Stimulated activated CD8-positive, alpha-beta memory T cell treated with anti-CD3 and anti-CD28 coated beads, Interleukin-12 subunit alpha, Interleukin-12 subunit beta, amount 100 ng/mL, for 4 hours (primary cell): ENCODE data around the gene KCNE1.
"Not testable (repeated sequence)": the region's sequence is repeated elsewhere in the genome, so short reads cannot be mapped to it uniquely, and the experiment has no call there.

ENCODE experiments used
- DNase-seq: peaks from one replicate; pipeline ENCODE4 v3.0.0-alpha.2; 2020; ENCODE audit warnings: low read depth

The KCNE1 gene

DNA sequence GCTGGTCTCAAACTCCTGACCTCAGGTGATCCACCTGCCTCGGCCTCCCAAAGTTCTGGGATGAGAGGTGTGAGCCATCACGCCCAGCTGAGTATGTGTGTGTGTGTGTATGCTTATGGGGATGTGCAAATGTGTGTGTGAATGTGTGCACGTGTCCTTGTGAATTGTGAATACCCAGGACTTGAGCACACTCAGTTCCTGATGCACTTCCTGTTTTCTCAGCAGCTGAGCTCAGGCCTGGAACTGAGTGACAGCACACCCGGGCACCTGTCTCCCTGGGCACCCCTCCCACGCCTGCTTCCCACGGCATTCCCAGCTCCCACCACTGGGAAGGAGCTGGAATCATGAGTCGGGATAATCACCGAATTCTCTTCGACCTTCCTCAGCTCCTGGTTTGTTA lies 104.7 kb downstream of the KCNE1 start:
- DNase-seq: not testable (repeated sequence)

DNA sequence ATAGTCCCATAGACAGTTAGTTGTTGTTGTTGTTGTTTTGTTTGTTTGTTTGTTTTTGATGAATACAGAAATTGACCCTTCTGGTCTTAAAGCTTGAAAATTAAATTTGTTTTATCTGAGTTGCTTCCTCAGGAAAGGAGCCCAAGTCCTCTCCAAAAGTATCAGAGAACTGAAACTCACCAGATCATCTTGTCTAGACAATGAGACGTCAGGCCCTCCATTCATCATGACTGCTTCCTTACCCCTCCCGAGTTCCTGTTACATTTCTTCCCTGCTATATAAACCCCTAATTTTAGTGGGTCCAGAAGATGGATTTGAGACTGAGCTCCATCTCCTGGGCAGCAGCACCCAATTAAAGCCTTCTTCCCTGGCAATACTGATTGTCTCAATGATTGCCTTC lies 105.3 kb downstream of the KCNE1 start:
- DNase-seq: not testable (repeated sequence)

DNA sequence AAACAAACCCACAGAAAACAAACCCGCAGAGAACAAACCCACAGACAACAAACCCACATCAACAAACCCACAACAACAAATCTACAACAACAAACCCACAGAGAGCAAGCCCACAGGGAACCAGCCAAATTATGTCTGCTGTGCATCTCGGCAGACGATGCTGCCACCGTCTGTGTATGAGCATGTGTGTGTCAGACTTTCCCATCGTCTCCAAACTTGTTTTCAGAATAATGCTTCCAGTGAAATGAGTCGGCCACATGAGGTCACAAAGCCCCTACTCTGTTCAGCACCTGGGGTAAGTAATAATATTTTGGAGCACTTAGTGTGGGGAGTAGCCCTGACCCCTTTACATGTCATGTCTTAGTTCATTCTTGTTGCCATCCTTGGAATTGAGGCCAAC lies 105.9 kb downstream of the KCNE1 start:
- DNase-seq: not testable (repeated sequence)

DNA sequence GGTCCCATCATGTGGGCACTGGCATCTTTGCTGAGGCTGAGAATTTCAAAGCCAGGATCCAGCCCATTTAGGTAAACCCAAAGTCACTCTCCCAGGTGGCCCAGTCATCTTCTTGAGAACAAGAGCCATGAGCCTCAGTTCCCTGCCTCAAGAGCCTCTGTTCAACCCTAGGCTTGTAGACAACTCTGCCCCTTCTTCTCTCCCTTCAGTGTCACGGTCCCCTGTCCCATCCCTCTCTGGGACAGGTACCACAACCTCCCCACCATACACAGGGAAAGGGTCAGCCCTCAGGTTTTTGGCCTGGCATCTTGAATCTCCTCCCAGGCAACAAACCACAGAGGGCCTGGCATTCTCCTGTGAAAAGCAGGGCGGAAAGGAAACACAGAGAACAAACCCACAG lies 106.3 kb downstream of the KCNE1 start:
- not testable (repeated sequence) for DNase-seq

DNA sequence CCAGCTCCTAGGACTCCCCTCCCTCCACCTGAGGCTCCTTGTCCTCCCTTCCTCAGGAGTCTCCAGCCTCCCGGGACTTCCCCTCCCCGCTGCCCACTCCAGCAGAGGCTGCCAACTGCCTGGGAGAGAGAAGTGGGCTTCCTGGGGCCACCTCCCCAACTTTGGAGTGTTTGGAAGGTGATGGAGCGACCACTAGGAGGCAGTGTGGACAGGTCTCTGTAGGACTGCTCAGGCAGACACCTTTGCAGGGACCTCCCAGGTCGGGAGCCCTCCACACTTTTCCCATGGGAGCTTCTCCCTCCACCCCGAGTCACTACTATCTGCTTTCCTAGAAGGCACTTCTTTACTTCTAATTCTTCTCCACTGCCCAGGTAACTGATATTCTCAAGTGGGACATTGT lies 107.3 kb downstream of the KCNE1 start:
- DNase-seq: not testable (repeated sequence)

DNA sequence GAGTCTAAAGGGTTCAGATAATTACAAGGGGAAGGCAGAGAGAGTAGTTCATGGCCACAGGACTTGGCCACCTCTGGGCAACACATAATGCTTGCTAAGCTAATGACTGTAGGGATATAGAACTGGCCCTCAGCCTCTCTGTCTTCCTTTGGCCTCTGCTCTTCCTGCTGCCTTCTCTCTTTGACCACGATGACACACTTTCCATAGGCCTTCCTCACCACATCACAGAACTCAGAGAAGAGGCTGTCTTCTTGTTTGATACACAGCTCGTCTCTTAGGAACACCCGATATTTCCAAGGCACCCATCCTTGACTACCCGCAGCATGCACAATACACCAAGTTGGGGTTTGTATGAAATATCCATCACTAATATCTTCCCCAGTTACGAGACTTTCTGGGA lies 111.5 kb downstream of the KCNE1 start:
- DNase-seq: not testable (repeated sequence)
